ENCODE results near the gene SF3B6.

The SF3B6 gene

GRCh38 chr2:24088821-24089359, 12.8 kb upstream of the SF3B6 start:
- DNase-seq = no peak

GRCh38 chr2:24087032-24087431, 10.9 kb upstream of the SF3B6 start:
- no peak for DNase-seq

- no peak for DNase-seq
Observed at GRCh38 chr2:24086241-24086640, 10.1 kb upstream of the SF3B6 start.

GRCh38 chr2:24085200-24085489, 9.0 kb upstream of the SF3B6 start:
- DNase-seq = no peak

- peak; percentile 88 for DNase-seq
Observed at GRCh38 chr2:24084386-24085199, 8.5 kb upstream of the SF3B6 start, which contains the start of gene TP53I3. Gene TP53I3, minus strand, starts transcription at chr2:24084834. Its CDS starts 508 bp downstream, at chr2:24084326.

- DNase-seq = peak; percentile 93
Observed at GRCh38 chr2:24083567-24084385, 7.7 kb upstream of the SF3B6 start.

GRCh38 chr2:24082787-24083566, 6.9 kb upstream of the SF3B6 start:
- no peak for DNase-seq

- peak; percentile 49 for DNase-seq
Observed at GRCh38 chr2:24080701-24081100, 4.6 kb upstream of the SF3B6 start.

GRCh38 chr2:24077879-24078278, 1.8 kb upstream of the SF3B6 start:
- no peak for DNase-seq

GRCh38 chr2:24077535-24077877, 1.4 kb upstream of the SF3B6 start:
- no peak for DNase-seq

- no peak for DNase-seq
Observed at GRCh38 chr2:24076849-24077534, 866 bp upstream of the SF3B6 start.

GRCh38 chr2:24075259-24075658, 867 bp downstream of the SF3B6 start:
- DNase-seq = no peak

- DNase-seq = no peak
Observed at GRCh38 chr2:24073816-24074215, 2.3 kb downstream of the SF3B6 start.

GRCh38 chr2:24072259-24072658, 3.9 kb downstream of the SF3B6 start:
- DNase-seq = no peak

- DNase-seq = no peak
Observed at GRCh38 chr2:24065341-24065740, 10.8 kb downstream of the SF3B6 start.

- no peak for DNase-seq
Observed at GRCh38 chr2:24058564-24059271, 17.4 kb downstream of the SF3B6 start.

GRCh38 chr2:24055750-24056149, 20.4 kb downstream of the SF3B6 start:
- DNase-seq = no peak

- no peak for DNase-seq
Observed at GRCh38 chr2:24054366-24055010, 21.6 kb downstream of the SF3B6 start.

- DNase-seq = no peak
Observed at GRCh38 chr2:24052951-24053350, 23.2 kb downstream of the SF3B6 start.

- no peak for DNase-seq
Observed at GRCh38 chr2:24051833-24052232, 24.3 kb downstream of the SF3B6 start.
